NCI-H345 treated with DMSO at 0.1 percent for 48 hours (cell line): ENCODE results near the gene PRELID3B.

Source experiments
- DNase-seq: peaks from one replicate; lab custom pipeline; 2025; ENCODE audit not compliant: unreplicated experiment; lab: John Stamatoyannopoulos, UW

Gene PRELID3B

DNA sequence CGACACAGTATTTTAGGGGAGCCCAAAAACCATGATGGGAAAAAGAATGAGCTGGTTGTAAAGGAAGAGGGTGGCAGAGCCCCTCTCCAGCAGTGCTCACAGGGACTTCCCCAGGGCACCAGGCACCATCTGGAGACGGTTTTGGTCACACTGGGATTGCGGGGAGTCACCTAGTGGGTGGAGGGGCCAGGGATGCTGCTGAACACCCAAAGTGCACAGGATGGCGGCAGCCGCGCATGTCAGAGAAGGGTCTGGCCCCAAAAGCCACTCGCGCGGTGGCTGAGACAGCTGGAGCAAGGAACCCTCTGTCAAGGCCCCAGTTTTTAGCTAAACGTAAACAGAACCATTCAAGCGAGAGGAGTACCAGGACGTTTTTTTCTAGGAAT, 46.4 kb downstream of the PRELID3B start:
- DNase-seq = no peak

- no peak for DNase-seq
Observed at GRCh38 chr20:58995461-58996225, 46.9 kb downstream of the PRELID3B start.

- DNase-seq = no peak
Observed at GRCh38 chr20:58994390-58995159, 48.0 kb downstream of the PRELID3B start.

- no peak for DNase-seq
Observed at GRCh38 chr20:58993332-58994248, 49.0 kb downstream of the PRELID3B start.

DNA sequence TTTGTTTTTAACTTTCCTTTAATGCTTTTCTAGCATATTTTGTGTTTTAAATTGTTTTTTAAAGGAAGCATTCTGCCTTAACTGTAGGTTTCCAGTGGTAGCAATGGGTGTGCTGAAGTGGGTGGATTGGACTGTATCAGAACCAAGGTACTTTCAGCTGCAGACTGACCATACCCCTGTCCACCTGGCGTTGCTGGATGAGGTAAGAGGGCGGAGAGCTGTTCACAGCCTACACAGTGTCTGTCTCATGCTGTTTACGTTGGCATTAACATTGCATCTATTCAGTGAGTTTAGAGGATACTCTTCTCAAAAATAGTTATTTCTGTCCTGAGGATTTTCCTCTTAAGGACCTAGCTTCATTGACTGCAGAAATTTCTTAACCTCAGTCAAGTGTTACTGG, 49.7 kb downstream of the PRELID3B start:
- DNase-seq = no peak

DNA sequence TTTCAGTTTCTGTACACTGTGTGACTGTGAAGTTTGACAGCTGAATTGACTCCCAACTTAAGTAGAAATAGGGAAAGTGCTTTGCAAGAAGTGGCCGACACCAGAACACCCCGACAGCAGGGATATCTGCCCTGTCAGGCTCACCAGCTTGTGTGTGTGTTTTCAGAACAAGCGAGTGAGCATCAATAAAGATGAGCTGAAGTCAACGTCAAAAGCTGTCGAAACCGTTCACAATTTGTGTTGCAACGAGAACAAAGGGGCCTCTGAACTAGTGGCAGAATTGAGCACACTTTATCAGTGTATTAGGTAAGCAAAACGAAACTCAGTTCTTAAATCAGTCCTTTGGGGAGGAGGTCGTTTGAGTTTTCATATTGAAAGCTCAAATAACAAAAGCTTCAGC, 50.9 kb downstream of the PRELID3B start:
- no peak for DNase-seq

DNA sequence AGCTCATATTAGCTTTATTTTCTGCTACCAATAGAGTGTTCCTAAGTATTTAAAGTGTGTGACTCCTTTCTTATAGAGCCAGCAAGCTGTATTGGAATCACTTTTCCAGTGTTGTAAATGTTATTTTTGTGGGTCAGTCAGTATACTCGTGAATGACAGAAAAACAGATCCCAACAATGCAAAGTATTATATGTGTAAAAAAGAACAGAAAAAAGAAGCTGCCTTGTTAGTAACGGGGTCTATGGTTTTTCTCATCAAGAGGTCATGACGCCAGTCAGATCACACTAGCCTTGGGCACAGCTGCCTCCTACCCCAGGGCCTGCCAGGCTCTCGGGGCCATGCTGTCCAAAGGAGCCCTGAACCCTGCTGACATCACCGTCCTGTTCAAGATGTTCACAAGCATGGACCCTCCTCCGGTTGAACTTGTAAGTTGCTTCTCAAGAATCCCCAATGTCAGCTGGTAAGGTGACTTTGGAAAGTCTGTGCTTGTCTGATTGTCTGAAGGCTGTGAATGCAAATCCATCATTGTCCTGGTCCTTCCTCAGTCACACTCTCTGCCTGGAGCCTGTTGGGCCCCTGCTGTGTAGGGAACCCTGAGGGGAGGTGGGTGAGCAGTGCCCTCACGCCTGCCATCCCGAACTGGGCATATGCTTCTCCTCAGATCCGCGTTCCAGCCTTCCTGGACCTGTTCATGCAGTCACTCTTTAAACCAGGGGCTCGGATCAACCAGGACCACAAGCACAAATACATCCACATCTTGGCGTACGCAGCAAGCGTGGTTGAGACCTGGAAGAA, 51.7 kb downstream of the PRELID3B start:
- DNase-seq = no peak

DNA sequence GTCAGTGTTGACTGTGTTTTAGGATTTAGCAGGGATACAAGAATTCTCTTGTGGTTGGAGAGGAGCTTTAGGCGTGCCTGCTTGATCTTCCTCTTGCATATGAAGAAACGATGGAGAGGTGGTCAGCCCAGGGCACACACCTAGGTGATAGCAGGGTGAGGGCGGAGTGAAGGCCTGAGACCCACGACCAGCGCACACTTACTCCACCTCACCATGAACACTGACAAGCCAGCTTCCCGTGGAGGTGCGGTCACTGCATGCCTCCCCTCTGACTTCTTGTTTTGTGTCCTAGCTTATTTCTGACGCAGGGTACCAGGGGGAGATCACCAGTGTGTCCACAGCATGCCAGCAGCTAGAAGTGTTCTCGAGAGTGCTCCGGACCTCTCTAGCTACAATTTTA, 53.4 kb downstream of the PRELID3B start:
- DNase-seq = no peak

DNA sequence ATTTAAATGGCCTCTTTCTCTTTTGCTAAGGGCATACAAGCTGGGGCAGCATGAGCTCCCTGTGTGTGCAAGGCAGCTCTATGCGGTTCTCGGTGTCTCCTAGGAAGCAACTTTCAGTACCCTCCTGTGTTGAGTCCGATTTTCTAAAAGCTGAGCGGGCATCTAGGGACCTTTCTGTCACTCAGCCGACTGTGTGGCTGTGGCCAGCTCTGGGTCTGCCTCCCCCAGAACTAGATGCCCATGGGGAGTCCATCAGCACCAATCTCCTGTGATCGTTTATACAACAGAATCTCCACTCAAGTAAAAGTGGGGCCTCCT, 54.1 kb downstream of the PRELID3B start:
- DNase-seq = no peak

- no peak for DNase-seq
Observed at GRCh38 chr20:58987790-58988564, 54.6 kb downstream of the PRELID3B start.

GRCh38 chr20:58986968-58987517, 55.5 kb downstream of the PRELID3B start:
- DNase-seq = no peak

DNA sequence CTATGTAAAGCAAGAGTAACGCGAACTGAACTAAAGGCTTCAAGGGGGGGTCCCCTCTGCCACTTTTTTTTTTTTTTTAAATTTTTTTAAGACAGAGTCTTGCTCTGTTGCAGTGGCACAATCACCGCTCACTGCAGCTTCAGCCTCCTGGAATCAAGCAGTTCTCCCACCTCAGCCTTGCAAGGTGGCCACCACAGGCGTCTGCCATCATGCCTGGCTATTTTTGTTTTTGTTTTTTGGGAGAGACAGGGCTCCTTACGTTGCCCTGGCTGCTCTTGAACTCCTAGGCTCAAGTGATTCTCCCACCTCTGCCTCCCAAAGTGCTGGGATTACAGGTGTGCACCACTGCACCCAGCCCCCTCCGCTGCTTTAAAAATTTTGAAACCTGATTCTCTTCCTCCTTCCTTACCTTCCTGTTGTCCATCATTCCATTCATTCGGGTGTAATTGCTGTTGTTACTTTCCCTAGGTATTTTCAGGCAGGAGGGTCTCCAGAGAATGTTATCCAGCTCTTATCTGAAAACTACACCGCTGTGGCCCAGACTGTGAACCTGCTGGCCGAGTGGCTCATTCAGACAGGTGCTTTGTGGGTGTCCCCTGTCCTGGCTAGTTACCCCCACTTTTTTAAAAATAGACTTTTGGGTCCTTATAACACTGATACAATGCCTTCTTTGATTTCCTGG, 56.2 kb downstream of the PRELID3B start:
- DNase-seq = no peak

GRCh38 chr20:58985656-58986055, 56.9 kb downstream of the PRELID3B start:
- no peak for DNase-seq

DNA sequence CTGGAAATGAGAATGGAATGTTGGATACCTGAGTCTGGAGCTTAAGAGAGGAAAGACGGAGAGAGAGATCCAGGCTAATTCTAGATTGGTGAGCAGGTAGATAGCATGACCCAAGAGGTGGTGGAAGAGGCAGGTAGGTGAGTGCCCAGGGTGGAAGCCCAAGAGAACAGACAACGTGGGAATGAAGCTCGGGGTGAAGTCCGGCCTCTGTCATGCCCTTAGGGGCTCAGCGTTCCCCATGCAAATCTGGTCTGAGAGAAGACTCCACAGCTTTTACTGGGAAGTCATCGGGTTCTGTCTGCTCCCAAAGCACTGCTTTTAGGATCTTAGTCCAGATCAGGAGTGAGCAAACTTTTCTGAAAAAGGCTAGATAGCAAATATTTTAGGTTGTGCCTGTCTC, 57.9 kb downstream of the PRELID3B start:
- DNase-seq = no peak
